ENCODE data around the gene PCID2.

The PCID2 gene

GRCh38 chr13:113229161-113229560 lies 20.7 kb upstream of the PCID2 start:
- DNase-seq (ENCODE audit: insufficient read length, low spot score) (no peak), FAIRE-seq (no peak)
- no peak for TF ChIP-seq CTCF (IDR thresholded peaks at IDR 0.05; ENCODE audit: insufficient read depth, missing control alignments)

- FAIRE-seq (no peak), DNase-seq (ENCODE audit: insufficient read length, low spot score) (no peak)
- TF ChIP-seq CTCF (IDR thresholded peaks at IDR 0.05; ENCODE audit: insufficient read depth, missing control alignments): no peak
Measured at GRCh38 chr13:113226873-113227450, 18.5 kb upstream of the PCID2 start.

GRCh38 chr13:113225515-113225914 lies 17.0 kb upstream of the PCID2 start:
- FAIRE-seq (no peak), DNase-seq (ENCODE audit: insufficient read length, low spot score) (no peak)
- TF ChIP-seq CTCF (IDR thresholded peaks at IDR 0.05; ENCODE audit: insufficient read depth, missing control alignments): no peak

- FAIRE-seq (no peak), DNase-seq (ENCODE audit: insufficient read length, low spot score) (no peak)
- no peak for TF ChIP-seq CTCF (IDR thresholded peaks at IDR 0.05; ENCODE audit: insufficient read depth, missing control alignments)
Measured at GRCh38 chr13:113224486-113224885, 16.0 kb upstream of the PCID2 start.

GRCh38 chr13:113223070-113223469 lies 14.6 kb upstream of the PCID2 start:
- FAIRE-seq: no peak
- no peak for DNase-seq (ENCODE audit: insufficient read length, low spot score)
- no peak for TF ChIP-seq CTCF (IDR thresholded peaks at IDR 0.05; ENCODE audit: insufficient read depth, missing control alignments)

- DNase-seq (ENCODE audit: insufficient read length, low spot score): no peak
- no peak for TF ChIP-seq CTCF (IDR thresholded peaks at IDR 0.05; ENCODE audit: insufficient read depth, missing control alignments)
- no peak for FAIRE-seq
Measured at GRCh38 chr13:113220877-113221276, 12.4 kb upstream of the PCID2 start.

- FAIRE-seq (no peak), DNase-seq (ENCODE audit: insufficient read length, low spot score) (no peak)
- TF ChIP-seq CTCF (IDR thresholded peaks at IDR 0.05; ENCODE audit: insufficient read depth, missing control alignments): no peak
Measured at GRCh38 chr13:113220141-113220598, 11.7 kb upstream of the PCID2 start.
